ENCODE results near the gene STX5. TPM values are rescaled to one million over a fixed set of nuclear protein-coding genes. Genes with fewer than 3 reads are reported as not detected.

The STX5 gene
- total RNA-seq, 4 donors from 2014 or later = 22.8 to 31.6 (median 31.6) TPM

GRCh38 chr11:62816557-62816956 lies 15.3 kb downstream of the STX5 start:
- Histone ChIP-seq H3K27me3 (no peaks in the 10 kb centered on the region), H3K36me3 (peaks cover 30 to 88% (median 79%) of the 10 kb centered on the region in 4 donors), H3K27ac (replicated peaks in 1 of 4) (no peak overlapping the region), H3K4me1 (no peaks in the 10 kb centered on the region), H3K9me3 (no peaks in the 10 kb centered on the region), H3K4me3 (no peak overlapping the region)
- TF ChIP-seq POLR2AphosphoS5 (IDR thresholded peaks at IDR 0.05) = no peak
- no peak for TF ChIP-seq POLR2A (IDR thresholded peaks at IDR 0.05; ENCODE audit: low read depth)
- TF ChIP-seq EP300 (IDR thresholded peaks at IDR 0.05) = no peak
- no peak for TF ChIP-seq CTCF (IDR thresholded peaks at IDR 0.05)
- WGBS = 77% methylated on average over 8 of the region's 8 CpGs
- intact Hi-C loops (cut with DNase I) = no loop called here
- DNase-seq (ENCODE audit: extremely low spot score) = no peak

DNA sequence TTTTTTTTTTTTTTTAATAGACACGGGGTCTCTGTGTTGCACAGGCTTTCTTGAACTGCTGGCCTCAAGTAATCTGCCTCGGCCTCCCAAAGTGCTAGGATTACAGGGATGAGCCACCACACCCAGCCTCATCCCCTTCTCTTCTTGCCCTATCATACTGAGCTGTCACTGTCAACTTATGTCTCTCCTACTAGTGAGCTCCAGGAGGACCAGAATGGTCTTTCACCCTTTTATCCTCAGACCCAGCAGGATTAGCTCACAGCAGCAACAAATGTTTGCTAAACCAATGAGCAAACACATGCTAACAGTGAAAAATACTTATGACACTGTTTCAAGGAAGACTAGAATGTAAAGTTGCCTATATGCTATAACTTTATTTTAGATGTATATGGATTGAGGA lies 20.2 kb downstream of the STX5 start:
- TF ChIP-seq EP300 (IDR thresholded peaks at IDR 0.05) (no peak), POLR2A (IDR thresholded peaks at IDR 0.05; ENCODE audit: low read depth) (no peak), POLR2AphosphoS5 (IDR thresholded peaks at IDR 0.05) (no peak), CTCF (IDR thresholded peaks at IDR 0.05) (no peak)
- Histone ChIP-seq H3K27me3 (no peaks in the 10 kb centered on the region), H3K4me1 (peaks cover 0 to 8% (median 2%) of the 10 kb centered on the region in 4 donors), H3K36me3 (peaks cover under 1 to 49% (median 42%) of the 10 kb centered on the region in 4 donors), H3K27ac (replicated peaks in 1 of 4) (no peak overlapping the region), H3K4me3 (no peak overlapping the region), H3K9me3 (no peaks in the 10 kb centered on the region)
- intact Hi-C loops (cut with DNase I) = no loop called here
- WGBS = 69% methylated on average over 2 of the region's 2 CpGs
- no peak for DNase-seq (ENCODE audit: extremely low spot score)

DNA sequence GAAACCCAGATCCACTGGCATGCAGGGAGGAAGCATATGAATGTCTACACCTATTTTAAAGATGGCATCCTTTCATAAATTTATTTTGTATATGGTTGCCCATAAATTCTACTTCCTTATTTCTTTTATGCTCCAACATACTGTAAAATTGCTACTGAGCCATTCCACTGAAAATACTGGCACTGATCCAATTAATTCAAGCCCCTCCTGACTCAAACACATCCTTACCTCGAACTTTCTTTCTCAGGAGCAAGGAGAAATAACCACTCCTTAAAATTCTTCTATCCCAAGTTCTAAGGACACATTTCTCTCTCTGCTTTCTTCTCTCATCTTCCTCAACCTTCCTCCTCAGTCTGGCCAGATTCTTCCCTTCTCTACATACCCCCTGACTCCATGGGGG lies 21.1 kb downstream of the STX5 start:
- Histone ChIP-seq H3K27me3 (no peaks in the 10 kb centered on the region), H3K36me3 (peaks cover 0 to 40% (median 34%) of the 10 kb centered on the region in 4 donors), H3K4me1 (peaks cover 8 to 17% (median 11%) of the 10 kb centered on the region in 4 donors), H3K9me3 (no peaks in the 10 kb centered on the region), H3K27ac (replicated peaks in 1 of 4) (no peak overlapping the region), H3K4me3 (no peak overlapping the region)
- no peak for DNase-seq (ENCODE audit: extremely low spot score)
- intact Hi-C loops (cut with DNase I) = no loop called here
- TF ChIP-seq EP300 (IDR thresholded peaks at IDR 0.05) (no peak), POLR2AphosphoS5 (IDR thresholded peaks at IDR 0.05) (no peak), POLR2A (IDR thresholded peaks at IDR 0.05; ENCODE audit: low read depth) (no peak), CTCF (IDR thresholded peaks at IDR 0.05) (no peak)
- WGBS = 18% methylated on average over 1 of the region's 1 CpG

DNA sequence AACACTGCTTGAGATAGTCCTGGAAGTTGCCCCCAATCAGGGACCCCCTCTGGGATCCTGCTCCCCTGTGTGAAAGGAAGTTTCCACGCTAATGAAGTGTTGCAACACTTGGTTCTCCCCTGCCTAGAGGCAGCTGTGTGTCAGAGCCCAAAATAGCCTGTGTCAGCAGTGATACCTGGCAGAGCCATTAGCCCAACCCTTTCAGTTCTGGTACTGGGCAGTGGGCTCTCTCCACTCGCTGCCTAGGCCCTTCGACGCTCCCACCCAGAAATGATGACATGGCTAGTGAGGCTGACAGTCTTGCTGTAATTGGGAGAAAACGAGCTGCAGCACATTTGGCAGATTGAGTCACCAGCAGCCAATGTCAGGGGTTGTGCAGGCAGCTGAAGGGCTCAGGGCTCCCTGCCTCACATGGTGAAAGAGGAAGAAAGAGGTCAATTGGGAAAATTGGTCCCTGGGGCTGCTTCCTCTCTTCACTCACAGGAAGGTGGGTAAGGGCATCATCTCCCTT lies 25.2 kb downstream of the STX5 start:
- Histone ChIP-seq H3K4me1 (peaks cover 29 to 43% (median 32%) of the 10 kb centered on the region in 4 donors), H3K9me3 (no peaks in the 10 kb centered on the region), H3K27me3 (no peaks in the 10 kb centered on the region), H3K36me3 (peaks cover 11 to 31% (median 27%) of the 10 kb centered on the region in 4 donors), H3K27ac (replicated peaks in 1 of 4) (peak overlapping the region; percentile 94 to 98 (median 95)), H3K4me3 (no peak overlapping the region)
- WGBS = 86% methylated on average over 4 of the region's 5 CpGs
- no peak for DNase-seq (ENCODE audit: extremely low spot score)
- intact Hi-C loops (cut with DNase I) = no loop called here
- TF ChIP-seq POLR2A (IDR thresholded peaks at IDR 0.05; ENCODE audit: low read depth) (no peak), POLR2AphosphoS5 (IDR thresholded peaks at IDR 0.05) (peak in 1 of 2 donors; percentile 45), EP300 (IDR thresholded peaks at IDR 0.05) (no peak), CTCF (IDR thresholded peaks at IDR 0.05) (no peak)
